ENCODE measurements around the gene SLC39A11. TPM values are rescaled to one million over a fixed set of nuclear protein-coding genes. Genes with fewer than 3 reads are reported as not detected.

SLC39A11 gene
- total RNA-seq, 2 experiments from 2014 or later: 9.7 to 12.2 TPM

DNA sequence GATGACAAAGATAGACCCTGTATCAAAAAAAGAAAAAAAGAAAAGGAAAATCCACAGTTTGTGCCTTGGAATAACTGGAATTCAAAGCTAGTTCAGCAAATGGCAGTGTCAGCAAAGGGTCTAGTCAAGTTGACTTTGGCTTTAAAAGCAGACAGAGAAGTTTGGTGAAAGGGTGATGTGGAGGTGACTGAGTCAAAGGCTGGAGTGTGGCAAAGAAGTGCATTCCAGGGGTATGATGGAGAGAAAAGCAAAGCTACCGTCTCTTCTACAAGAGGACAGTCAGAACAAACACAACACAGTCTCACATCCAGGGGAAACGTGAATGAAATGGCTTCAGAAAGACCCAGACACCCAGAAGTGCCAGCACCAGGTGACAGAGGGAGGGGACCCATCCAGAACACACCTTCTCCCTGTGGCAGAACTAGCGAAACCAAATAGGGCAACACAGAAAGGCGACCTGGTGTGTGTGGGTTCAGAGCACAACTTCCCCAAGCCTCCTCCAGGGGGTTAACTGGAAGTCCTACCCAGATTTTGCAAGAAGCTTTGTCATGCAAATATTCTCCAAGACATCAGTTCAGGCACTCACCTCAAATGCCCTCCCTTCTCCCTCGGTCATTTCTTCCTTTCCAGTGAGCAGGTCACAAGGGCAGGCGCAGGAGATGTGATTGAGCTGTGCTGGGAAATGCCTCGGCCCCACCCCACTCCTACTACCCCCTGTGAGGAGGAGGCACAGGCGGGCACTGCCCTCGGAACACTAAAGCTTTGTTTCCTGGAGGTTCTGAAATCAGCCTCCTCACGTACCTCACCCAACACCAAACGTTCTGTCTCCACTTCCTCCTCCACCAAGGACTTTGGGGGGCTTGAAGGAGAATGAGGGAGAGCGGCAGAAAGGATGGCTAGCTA lies 489.7 kb downstream of the SLC39A11 start:
- no peaks in the 10 kb centered on the region for H3K36me3 ChIP-seq (ENCODE audit: insufficient read depth, low read length)
- peaks cover 4% of the 10 kb centered on the region in 2 experiments for H3K9me3 ChIP-seq (ENCODE audit: control insufficient read depth in 1 of 2, insufficient read depth in 1 of 2, low read length in 2 of 2)
- intact Hi-C loops (cut with DNase I, micrococcal nuclease): no loop called here
- POLR2A ChIA-PET: no interaction called here
- H3K4me3 ChIP-seq (ENCODE audit: low read length): no peak overlapping the region
- TF ChIP-seq, protein P1, sequence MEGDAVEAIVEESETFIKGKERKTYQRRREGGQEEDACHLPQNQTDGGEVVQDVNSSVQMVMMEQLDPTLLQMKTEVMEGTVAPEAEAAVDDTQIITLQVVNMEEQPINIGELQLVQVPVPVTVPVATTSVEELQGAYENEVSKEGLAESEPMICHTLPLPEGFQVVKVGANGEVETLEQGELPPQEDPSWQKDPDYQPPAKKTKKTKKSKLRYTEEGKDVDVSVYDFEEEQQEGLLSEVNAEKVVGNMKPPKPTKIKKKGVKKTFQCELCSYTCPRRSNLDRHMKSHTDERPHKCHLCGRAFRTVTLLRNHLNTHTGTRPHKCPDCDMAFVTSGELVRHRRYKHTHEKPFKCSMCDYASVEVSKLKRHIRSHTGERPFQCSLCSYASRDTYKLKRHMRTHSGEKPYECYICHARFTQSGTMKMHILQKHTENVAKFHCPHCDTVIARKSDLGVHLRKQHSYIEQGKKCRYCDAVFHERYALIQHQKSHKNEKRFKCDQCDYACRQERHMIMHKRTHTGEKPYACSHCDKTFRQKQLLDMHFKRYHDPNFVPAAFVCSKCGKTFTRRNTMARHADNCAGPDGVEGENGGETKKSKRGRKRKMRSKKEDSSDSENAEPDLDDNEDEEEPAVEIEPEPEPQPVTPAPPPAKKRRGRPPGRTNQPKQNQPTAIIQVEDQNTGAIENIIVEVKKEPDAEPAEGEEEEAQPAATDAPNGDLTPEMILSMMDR (IDR thresholded peaks at IDR 0.05): no peak
- DNase-seq (no peak), ATAC-seq (ENCODE audit: poor library complexity) (no peak)
- Mint-ChIP-seq H3K36me3 (ENCODE audit: low read depth) (no peaks in the 10 kb centered on the region), H3K4me3 (no peak overlapping the region), H3K27ac (no peak overlapping the region), H3K4me1 (ENCODE audit: low read depth) (no peaks in the 10 kb centered on the region), H3K27me3 (peaks cover 50% of the 10 kb centered on the region), H3K9me3 (peaks cover 5% of the 10 kb centered on the region)
- H3K27me3 ChIP-seq (ENCODE audit: control insufficient read depth in 1 of 2, insufficient read depth in 2 of 2, low read length in 2 of 2): peaks cover 3 to 5% of the 10 kb centered on the region in 2 experiments
- no peaks in the 10 kb centered on the region for H3K4me1 ChIP-seq (ENCODE audit: insufficient read depth, low read length)
- no peak overlapping the region for H3K27ac ChIP-seq (ENCODE audit: low read depth in 1 of 2, low read length in 2 of 2)
- CTCF ChIA-PET: no interaction called here

DNA sequence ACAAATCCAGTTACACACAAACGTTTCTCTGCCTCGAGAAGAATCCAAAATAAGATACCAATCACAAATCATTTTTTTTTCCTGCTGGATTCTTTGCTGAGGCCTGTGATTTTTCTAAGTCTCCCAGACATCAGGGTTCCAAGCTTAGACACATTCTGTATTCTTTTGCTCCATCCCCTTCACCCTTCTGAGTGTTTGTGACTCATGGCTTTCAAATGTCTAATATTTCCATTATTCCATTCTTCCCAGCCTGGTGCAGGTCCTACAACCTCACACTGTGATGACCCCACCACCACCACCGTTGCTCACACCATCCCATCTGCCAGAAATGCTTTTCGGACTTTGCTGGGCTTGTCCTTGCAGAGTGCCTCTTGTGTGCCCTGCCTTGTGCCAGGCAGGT lies 491.6 kb downstream of the SLC39A11 start:
- Mint-ChIP-seq H3K4me3 (no peak overlapping the region), H3K9me3 (no peaks in the 10 kb centered on the region), H3K27ac (no peak overlapping the region), H3K4me1 (ENCODE audit: low read depth) (no peaks in the 10 kb centered on the region), H3K27me3 (peaks cover 59% of the 10 kb centered on the region), H3K36me3 (ENCODE audit: low read depth) (no peaks in the 10 kb centered on the region)
- TF ChIP-seq, protein P1 (IDR thresholded peaks at IDR 0.05): no peak
- no peaks in the 10 kb centered on the region for H3K4me1 ChIP-seq (ENCODE audit: insufficient read depth, low read length)
- ATAC-seq (ENCODE audit: poor library complexity) (no peak), DNase-seq (no peak)
- no peak overlapping the region for H3K4me3 ChIP-seq (ENCODE audit: low read length)
- H3K36me3 ChIP-seq (ENCODE audit: insufficient read depth, low read length): no peaks in the 10 kb centered on the region
- peaks cover 3 to 5% of the 10 kb centered on the region in 2 experiments for H3K27me3 ChIP-seq (ENCODE audit: control insufficient read depth in 1 of 2, insufficient read depth in 2 of 2, low read length in 2 of 2)
- POLR2A ChIA-PET: no interaction called here
- H3K27ac ChIP-seq (ENCODE audit: low read depth in 1 of 2, low read length in 2 of 2): no peak overlapping the region
- CTCF ChIA-PET: no interaction called here
- peaks cover 0 to 4% of the 10 kb centered on the region in 2 experiments for H3K9me3 ChIP-seq (ENCODE audit: control insufficient read depth in 1 of 2, insufficient read depth in 1 of 2, low read length in 2 of 2)
- intact Hi-C loops (cut with DNase I, micrococcal nuclease): no loop called here

DNA sequence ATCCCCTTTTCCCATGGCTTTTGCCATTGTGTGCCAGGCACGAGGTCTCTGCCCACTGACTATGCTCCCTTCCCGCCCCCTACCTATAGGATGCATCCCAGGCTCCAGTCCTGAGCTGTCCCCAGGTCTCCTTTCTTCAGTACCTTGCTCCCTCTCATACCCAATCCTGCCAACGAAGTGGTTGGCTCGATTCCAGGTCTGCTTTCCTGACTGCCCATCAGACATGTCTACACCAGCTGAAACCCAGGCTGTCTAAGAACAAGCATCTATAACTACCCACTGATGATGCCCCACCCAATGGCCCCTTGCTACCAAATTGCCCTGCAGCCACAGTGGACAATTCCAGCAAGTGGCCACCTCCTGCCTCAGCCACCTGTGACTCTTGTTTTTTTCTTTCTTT lies 492.6 kb downstream of the SLC39A11 start:
- Mint-ChIP-seq H3K27ac (no peak overlapping the region), H3K9me3 (no peaks in the 10 kb centered on the region), H3K36me3 (ENCODE audit: low read depth) (no peaks in the 10 kb centered on the region), H3K27me3 (peaks cover 69% of the 10 kb centered on the region), H3K4me1 (ENCODE audit: low read depth) (no peaks in the 10 kb centered on the region), H3K4me3 (no peak overlapping the region)
- Histone ChIP-seq H3K36me3 (ENCODE audit: insufficient read depth, low read length) (no peaks in the 10 kb centered on the region), H3K27me3 (ENCODE audit: control insufficient read depth in 1 of 2, insufficient read depth in 2 of 2, low read length in 2 of 2) (peaks cover 3 to 5% of the 10 kb centered on the region in 2 experiments), H3K27ac (ENCODE audit: low read depth in 1 of 2, low read length in 2 of 2) (no peak overlapping the region), H3K4me1 (ENCODE audit: insufficient read depth, low read length) (no peaks in the 10 kb centered on the region), H3K9me3 (ENCODE audit: control insufficient read depth in 1 of 2, insufficient read depth in 1 of 2, low read length in 2 of 2) (peaks cover 0 to 4% of the 10 kb centered on the region in 2 experiments), H3K4me3 (ENCODE audit: low read length) (no peak overlapping the region)
- ATAC-seq (ENCODE audit: poor library complexity): no peak
- ChIA-PET CTCF (no interaction called here), POLR2A (no interaction called here)
- intact Hi-C loops (cut with DNase I, micrococcal nuclease): no loop called here
- TF ChIP-seq, protein P1 (IDR thresholded peaks at IDR 0.05): no peak
- DNase-seq: no peak
